Measurements from ENCODE around the gene THAP4.
A peak's percentile ranks its signal among the peaks of the same experiment; 100 is the strongest.

THAP4 gene

DNA sequence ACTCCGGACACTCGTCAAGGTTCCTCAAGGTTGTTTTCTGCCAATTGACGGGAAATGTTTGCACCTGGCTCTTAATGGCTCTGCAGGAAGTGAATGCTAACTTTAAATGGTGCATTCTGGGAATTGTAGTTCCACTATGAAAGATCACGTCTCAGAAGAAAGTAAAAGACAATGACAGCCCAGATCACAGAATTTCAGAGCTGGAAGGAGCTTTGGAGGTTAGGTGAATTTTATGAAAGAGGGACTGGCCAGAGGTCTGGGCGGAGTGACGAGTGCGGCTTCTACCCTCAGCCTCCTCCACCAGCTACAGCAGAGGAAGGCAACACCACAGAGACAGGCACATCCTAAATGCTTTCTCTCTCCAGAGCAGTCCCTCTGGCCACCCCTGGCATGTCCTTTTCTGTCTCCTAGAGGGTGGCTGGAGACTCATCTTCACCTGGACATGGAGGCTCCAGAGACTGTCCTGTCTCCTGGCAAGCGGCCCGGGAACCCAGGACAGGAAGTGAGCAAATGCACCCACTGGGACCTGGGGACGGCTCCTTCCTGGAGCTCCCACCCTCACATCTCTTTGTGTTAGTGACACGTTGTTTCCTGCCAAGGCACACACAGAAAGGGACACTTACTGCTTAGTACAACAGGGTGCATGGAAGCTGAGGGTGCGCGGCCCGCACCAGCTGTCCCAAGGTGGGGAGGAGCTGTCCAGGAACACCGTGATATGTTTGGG lies 19.4 kb downstream of the THAP4 start:
- in situ Hi-C loops (cut with MboI; ENCODE audit: low sequenced_read_pairs) = no loop called here
- no peak overlapping the region for H3K4me3 ChIP-seq
- no peak for DNase-seq (ENCODE audit: low spot score in 2 of 2)

DNA sequence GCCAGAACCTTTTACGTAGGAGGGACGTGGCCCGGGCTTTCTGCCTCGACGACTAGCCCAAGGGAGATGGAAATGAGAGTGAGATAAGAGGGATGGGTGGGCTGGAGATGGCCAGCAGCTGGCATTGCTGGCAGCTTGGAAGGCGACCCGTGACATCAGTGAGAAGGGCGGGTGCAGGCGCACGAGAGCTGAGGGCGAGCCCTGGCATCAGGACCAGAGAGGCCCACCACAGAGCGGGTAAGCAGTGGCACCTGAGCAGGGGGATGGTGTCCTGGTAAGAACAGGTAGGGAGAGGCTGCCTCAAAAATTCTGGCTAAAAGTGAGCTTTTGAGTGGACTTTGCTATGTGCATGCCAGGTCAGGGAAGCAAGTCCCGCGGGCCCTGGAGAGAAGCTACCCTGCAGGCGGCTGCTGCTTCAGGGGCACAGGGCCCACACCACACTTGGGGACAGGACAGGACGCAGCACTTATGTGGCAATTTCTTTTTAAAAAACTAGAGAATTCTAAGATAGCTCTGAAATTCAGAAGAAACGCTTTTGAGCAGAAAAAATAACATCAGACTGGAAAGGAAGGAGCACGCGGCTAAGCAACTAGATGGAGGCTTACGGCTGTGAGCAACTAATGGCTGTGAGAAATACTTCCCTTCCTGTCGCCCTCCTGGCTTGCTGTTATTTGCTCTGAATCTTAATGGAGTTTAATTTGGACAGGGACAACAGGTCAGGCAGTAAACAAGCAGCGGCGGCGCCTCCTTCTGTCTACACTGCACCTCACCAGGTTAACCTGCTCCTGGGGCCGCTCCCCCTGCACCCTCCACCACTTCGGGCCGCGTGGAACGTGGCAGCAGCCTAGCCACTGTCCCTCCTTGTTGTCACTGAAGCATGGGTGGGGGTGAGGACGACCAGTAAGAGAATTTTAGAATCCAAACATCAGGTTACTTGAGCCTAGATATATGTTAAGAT lies 20.5 kb downstream of the THAP4 start:
- Histone ChIP-seq H3K27me3 (ENCODE audit: low read depth) (no peaks in the 10 kb centered on the region), H3K4me3 (no peak overlapping the region)
- in situ Hi-C loops (cut with MboI; ENCODE audit: low sequenced_read_pairs) = no loop called here

More for the DNA sequence above, 19.4 kb downstream of the THAP4 start:
- Histone ChIP-seq H3K9me3 (no peaks in the 10 kb centered on the region), H3K4me1 (no peaks in the 10 kb centered on the region), H3K27me3 (ENCODE audit: low read depth) (no peaks in the 10 kb centered on the region), H3K36me3 (replicated peaks) (peaks cover under 1% of the 10 kb centered on the region; the same call in 1 of the 2 replicates)

GRCh38 chr2:241615522-241616052 lies 21.4 kb downstream of the THAP4 start:
- no peak for DNase-seq (ENCODE audit: low spot score in 2 of 2)
- in situ Hi-C loops (cut with MboI; ENCODE audit: low sequenced_read_pairs) = no loop called here
- Histone ChIP-seq H3K36me3 (replicated peaks) (peaks cover 4% of the 10 kb centered on the region; the same call in 1 of the 2 replicates), H3K4me1 (peaks cover 2% of the 10 kb centered on the region; the same call in 1 of the 2 replicates), H3K4me3 (no peak overlapping the region), H3K9me3 (no peaks in the 10 kb centered on the region), H3K27me3 (ENCODE audit: low read depth) (no peaks in the 10 kb centered on the region)

More for the DNA sequence above, 20.5 kb downstream of the THAP4 start:
- H3K36me3 ChIP-seq (replicated peaks) = peaks cover 4% of the 10 kb centered on the region; the same call in 1 of the 2 replicates
- H3K4me1 ChIP-seq = no peaks in the 10 kb centered on the region
- DNase-seq (ENCODE audit: low spot score in 2 of 2) = no peak
- no peaks in the 10 kb centered on the region for H3K9me3 ChIP-seq

GRCh38 chr2:241615041-241615440 lies 21.9 kb downstream of the THAP4 start:
- in situ Hi-C loops (cut with MboI; ENCODE audit: low sequenced_read_pairs) = no loop called here
- peaks cover 4% of the 10 kb centered on the region; the same call in 1 of the 2 replicates for H3K4me1 ChIP-seq
- no peaks in the 10 kb centered on the region for H3K27me3 ChIP-seq (ENCODE audit: low read depth)
- H3K9me3 ChIP-seq = no peaks in the 10 kb centered on the region
- DNase-seq (ENCODE audit: low spot score in 2 of 2) = no peak
- H3K4me3 ChIP-seq = no peak overlapping the region
- H3K36me3 ChIP-seq (replicated peaks) = peaks cover 4% of the 10 kb centered on the region; the same call in 1 of the 2 replicates

DNA sequence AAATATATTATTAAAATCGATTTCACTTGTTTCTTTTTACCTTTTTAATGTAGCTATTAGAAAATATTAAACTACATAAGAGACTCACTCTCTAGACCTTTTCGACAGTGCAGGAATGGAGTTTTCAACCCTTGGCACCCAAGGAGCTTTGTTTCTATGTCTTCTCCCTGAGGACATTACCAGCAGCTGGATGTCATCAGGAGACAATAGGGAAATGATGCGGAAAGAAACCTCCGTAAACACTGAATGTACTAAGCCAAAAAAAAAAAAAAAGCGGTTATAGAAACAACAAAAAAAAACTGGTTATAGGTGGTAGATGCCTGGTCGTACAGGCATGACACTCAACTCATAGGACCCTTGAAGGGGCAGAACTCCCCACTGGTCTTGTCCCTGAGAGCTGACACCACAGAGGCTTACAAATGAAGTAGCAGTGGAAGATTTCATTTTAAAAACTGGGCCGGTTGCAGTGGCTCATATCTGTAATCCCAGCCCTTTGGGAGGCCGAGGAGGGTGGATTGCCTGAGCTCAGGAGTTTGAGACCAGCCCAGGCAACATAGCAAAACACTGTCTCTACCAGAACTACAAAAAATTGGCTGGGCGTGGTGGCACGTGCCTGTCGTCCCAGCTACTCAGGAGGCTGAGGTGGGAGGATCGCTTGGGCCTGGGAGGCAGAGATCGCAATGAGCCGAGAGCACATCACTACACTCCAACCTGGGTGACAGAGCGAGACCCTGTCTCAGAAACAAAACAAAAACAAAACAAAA lies 23.8 kb downstream of the THAP4 start:
- H3K36me3 ChIP-seq (replicated peaks) = 0 out of 2 replicates have a peak, but pooled peaks cover 12% of the 10 kb centered on the region
- DNase-seq (ENCODE audit: low spot score in 2 of 2) = no peak
- peaks cover 9% of the 10 kb centered on the region; the same call in 1 of the 2 replicates for H3K4me1 ChIP-seq
- no peaks in the 10 kb centered on the region for H3K27me3 ChIP-seq (ENCODE audit: low read depth)
- no peaks in the 10 kb centered on the region for H3K9me3 ChIP-seq
- in situ Hi-C loops (cut with MboI; ENCODE audit: low sequenced_read_pairs) = no loop called here
- H3K4me3 ChIP-seq = no peak overlapping the region

DNA sequence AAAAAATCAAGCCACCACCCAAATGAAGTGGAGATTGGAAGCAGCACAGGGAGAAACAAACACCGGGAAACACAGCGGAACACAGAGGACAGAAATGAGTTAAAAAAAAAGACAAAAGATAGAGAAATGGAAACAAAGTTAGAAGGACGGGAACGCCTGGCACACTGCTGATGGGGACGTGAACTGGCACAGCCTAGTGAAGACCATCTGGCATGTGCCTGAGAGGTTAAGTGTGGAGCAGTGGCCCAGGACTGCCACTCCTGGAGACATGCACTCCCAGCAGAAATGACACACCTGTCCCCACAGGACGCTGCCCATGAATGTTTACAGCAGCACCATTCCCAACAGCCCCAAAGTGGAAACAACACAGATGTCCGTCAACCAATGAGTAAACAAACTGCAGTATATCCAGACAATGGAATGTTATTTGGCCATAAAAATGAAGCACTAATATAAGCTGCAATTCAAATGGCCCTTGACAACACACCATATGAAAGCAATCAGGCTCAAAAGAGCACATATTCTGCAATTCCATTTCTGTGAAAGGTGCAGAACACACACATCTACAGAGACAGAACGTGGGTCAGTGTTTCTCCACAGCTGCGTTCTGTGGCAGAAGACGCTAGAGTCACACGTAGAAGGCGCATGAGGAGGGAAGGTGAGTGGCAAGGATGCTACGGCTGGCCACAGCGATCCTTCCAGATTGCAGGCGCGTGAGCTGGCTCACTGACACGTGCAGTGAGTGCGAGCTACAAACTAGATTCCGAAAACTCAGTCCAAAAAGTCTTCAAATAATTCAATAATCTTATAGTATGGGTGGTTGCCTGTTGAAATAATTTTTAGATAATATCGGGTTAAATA lies 24.6 kb downstream of the THAP4 start:
- H3K36me3 ChIP-seq (replicated peaks) = 0 out of 2 replicates have a peak, but pooled peaks cover 15% of the 10 kb centered on the region
- no peaks in the 10 kb centered on the region for H3K9me3 ChIP-seq
- DNase-seq (ENCODE audit: low spot score in 2 of 2) = no peak
- no peaks in the 10 kb centered on the region for H3K27me3 ChIP-seq (ENCODE audit: low read depth)
- peaks cover 9% of the 10 kb centered on the region; the same call in 1 of the 2 replicates for H3K4me1 ChIP-seq
- in situ Hi-C loops (cut with MboI; ENCODE audit: low sequenced_read_pairs) = no loop called here
- no peak overlapping the region for H3K4me3 ChIP-seq

- H3K36me3 ChIP-seq (replicated peaks) = peaks cover 17% of the 10 kb centered on the region
- no peak overlapping the region for H3K4me3 ChIP-seq
- no peak for DNase-seq (ENCODE audit: low spot score in 2 of 2)
- no peaks in the 10 kb centered on the region for H3K27me3 ChIP-seq (ENCODE audit: low read depth)
- peaks cover 9% of the 10 kb centered on the region; the same call in 1 of the 2 replicates for H3K4me1 ChIP-seq
- H3K9me3 ChIP-seq = no peaks in the 10 kb centered on the region
- in situ Hi-C loops (cut with MboI; ENCODE audit: low sequenced_read_pairs) = no loop called here
Observed at GRCh38 chr2:241611062-241611461, 25.9 kb downstream of the THAP4 start.

DNA sequence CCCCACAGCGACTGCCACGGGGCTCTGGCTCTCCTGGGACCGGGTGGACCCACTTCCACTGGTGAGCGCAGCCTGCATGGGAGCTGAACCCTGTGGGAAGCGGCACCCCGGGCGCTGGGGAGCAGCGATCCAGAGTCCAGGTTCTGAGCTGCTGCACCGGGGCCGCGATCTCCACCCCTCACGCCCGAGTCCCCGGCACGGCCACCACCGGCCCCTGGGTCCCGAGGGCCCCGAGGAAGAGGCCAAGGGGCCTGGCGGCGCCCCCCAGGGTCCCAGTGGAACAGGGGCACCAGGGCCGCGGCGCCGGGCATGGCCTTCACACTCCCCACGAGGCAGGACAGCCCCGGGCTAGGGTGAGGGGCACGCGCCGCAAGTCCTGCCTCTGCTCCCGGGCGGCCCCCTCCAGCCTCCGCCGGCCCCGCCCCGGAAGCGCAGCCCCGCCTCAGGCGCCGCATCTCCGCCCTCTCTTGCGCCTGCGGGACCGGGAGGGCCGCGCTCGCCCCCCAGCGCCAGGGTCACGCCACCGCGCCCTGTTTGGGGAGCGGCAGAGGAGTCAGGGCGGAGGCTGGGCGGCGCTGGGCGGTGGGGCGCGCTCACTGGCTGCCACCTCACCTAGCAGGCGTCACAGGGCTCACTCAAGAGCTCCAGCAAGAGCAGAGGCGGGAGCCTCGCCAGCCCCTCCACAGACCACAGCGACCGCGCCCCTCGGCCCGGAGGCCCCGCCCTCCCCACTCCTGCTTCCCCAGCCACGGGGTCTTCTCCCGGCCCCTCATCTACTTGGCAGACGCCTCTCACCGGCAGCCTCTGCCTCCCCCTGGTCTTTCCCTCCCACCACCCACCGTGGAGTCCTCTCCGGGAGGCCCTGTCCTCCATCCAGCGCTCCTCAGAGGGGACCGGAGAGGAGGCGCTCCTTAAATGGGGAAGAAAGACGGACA lies 26.8 kb downstream of the THAP4 start:
- Histone ChIP-seq H3K4me1 (peaks cover 9% of the 10 kb centered on the region; the same call in 1 of the 2 replicates), H3K9me3 (no peaks in the 10 kb centered on the region), H3K27me3 (ENCODE audit: low read depth) (no peaks in the 10 kb centered on the region), H3K36me3 (replicated peaks) (peaks cover 24% of the 10 kb centered on the region), H3K4me3 (peak overlapping the region; percentile 40)
- in situ Hi-C loops (cut with MboI; ENCODE audit: low sequenced_read_pairs) = no loop called here
- peak; percentile 90 to 96 for DNase-seq (ENCODE audit: low spot score in 2 of 2)

GRCh38 chr2:241608881-241609280 lies 28.1 kb downstream of the THAP4 start:
- peaks cover 35% of the 10 kb centered on the region for H3K36me3 ChIP-seq (replicated peaks)
- peaks cover 9% of the 10 kb centered on the region; the same call in 1 of the 2 replicates for H3K4me1 ChIP-seq
- in situ Hi-C loops (cut with MboI; ENCODE audit: low sequenced_read_pairs) = no loop called here
- H3K9me3 ChIP-seq = no peaks in the 10 kb centered on the region
- H3K27me3 ChIP-seq (ENCODE audit: low read depth) = no peaks in the 10 kb centered on the region
- no peak for DNase-seq (ENCODE audit: low spot score in 2 of 2)
- no peak overlapping the region for H3K4me3 ChIP-seq

DNA sequence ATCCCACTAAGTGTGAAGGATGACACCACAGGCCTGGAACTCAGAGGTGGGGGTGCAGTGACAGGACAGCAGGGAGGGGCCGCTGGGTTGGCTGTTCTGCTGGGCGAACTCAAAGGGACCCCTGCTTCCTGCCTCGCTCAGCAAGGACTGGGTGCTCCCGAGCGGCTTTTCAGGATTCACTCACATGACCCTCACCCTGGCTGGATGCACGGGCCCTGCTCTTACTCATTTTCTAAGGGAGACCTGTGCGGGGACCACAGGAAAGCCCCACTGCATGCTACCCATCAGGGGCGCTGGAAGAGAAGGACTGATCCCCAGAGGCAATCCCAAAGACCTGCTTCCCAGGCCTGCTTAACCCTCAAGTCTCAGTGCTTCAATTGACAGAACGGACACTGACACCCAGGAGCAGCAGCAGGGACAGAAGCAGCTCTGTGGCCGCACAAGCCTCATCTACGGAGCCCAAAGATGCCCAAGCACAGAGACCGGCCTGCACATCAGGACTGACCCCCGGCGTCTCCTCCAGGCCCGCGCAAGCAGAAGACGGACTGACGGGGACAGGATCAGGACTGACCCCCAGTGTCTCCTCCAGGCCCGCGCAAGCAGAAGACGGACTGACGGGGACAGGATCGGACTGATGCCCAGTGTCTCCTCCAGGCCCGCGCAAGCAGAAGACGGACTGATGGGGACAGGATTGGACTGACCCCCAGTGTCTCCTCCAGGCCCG lies 29.6 kb downstream of the THAP4 start:
- peaks cover 9% of the 10 kb centered on the region; the same call in 1 of the 2 replicates for H3K4me1 ChIP-seq
- DNase-seq (ENCODE audit: low spot score in 2 of 2) = no peak
- H3K9me3 ChIP-seq = no peaks in the 10 kb centered on the region
- H3K27me3 ChIP-seq (ENCODE audit: low read depth) = no peaks in the 10 kb centered on the region
- no peak overlapping the region for H3K4me3 ChIP-seq
- in situ Hi-C loops (cut with MboI; ENCODE audit: low sequenced_read_pairs) = no loop called here
- H3K36me3 ChIP-seq (replicated peaks) = peaks cover 39% of the 10 kb centered on the region

DNA sequence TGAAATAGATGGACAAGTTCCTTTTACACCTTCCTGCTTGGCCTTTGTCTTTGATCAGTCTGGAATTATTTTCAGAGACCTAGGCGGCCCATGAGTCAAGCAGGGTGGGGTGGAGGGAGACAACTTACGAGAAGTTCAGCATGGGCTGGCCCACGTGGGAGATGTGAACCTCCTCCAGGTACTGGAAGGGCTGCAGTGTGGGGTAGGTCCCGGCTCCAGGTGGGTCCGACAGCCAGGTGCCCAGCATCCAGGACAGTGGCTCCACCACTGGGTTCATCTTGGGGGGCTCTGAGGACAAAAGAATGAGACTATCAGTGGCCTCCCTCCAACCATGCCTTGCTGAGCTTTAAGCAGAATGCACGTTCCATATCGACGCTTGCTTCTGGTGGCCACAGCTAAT lies 30.8 kb downstream of the THAP4 start:
- in situ Hi-C loops (cut with MboI; ENCODE audit: low sequenced_read_pairs) = no loop called here
- no peak overlapping the region for H3K4me3 ChIP-seq
- no peaks in the 10 kb centered on the region for H3K27me3 ChIP-seq (ENCODE audit: low read depth)
- peaks cover 45% of the 10 kb centered on the region for H3K36me3 ChIP-seq (replicated peaks)
- no peaks in the 10 kb centered on the region for H3K9me3 ChIP-seq
- peaks cover 9% of the 10 kb centered on the region; the same call in 1 of the 2 replicates for H3K4me1 ChIP-seq
- no peak for DNase-seq (ENCODE audit: low spot score in 2 of 2)
